HG03575 (cell line): ENCODE measurements around the gene IFNLR1.

Experiments
- ATAC-seq: cut with Tn5 transposase; IDR thresholded peaks from one replicate; pipeline ENCODE4 v1.9.1; 2021; ENCODE audit not compliant: unreplicated experiment, insufficient number of reproducible peaks, low FRiP score; ENCODE audit errors: extremely low read depth

IFNLR1 gene

GRCh38 chr1:24113641-24114033 is 73.5 kb downstream of the IFNLR1 start:
- no peak for ATAC-seq

- ATAC-seq, result no peak
These were observed 74.9 kb downstream of the IFNLR1 start, which contains the start of gene MYOM3 for GRCh38 chr1:24111996-24112779. MYOM3 (minus strand) TSS chr1:24112135; CDS start chr1:24108636, 3,499 bp downstream.

- no peak for ATAC-seq
These were observed 75.7 kb downstream of the IFNLR1 start for GRCh38 chr1:24111262-24111995.

GRCh38 chr1:24110642-24111261 is 76.3 kb downstream of the IFNLR1 start:
- no peak for ATAC-seq

- no peak for ATAC-seq
These were observed 77.2 kb downstream of the IFNLR1 start for GRCh38 chr1:24109686-24110475.

GRCh38 chr1:24109166-24109483 is 78.0 kb downstream of the IFNLR1 start:
- ATAC-seq, result no peak

GRCh38 chr1:24108334-24109165 is 78.5 kb downstream of the IFNLR1 start:
- ATAC-seq, result no peak

- ATAC-seq, result no peak
These were observed 79.5 kb downstream of the IFNLR1 start for GRCh38 chr1:24107462-24108138.

- ATAC-seq, result no peak
These were observed 81.5 kb downstream of the IFNLR1 start for GRCh38 chr1:24105368-24106160.

GRCh38 chr1:24104854-24105253 is 82.2 kb downstream of the IFNLR1 start:
- ATAC-seq, result no peak
